HEK293 (cell line): ENCODE measurements around the gene C3orf20.

Source experiments
- ZNF654 ChIP-seq: fragments of 450-650 bp; formaldehyde crosslinking; IDR thresholded peaks from 2 replicates; pipeline ENCODE4 v1.5.1; 2016; ENCODE audit warnings: low read depth, missing biosample characterization, missing genetic modification characterization
- ZNF670 ChIP-seq: fragments of 450-650 bp; formaldehyde crosslinking; IDR thresholded peaks from 2 replicates; pipeline ENCODE4 v1.5.1; 2016; ENCODE audit warnings: missing biosample characterization, missing genetic modification characterization, low read depth
- TF ChIP-seq, protein P1 (sequence below): fragments of 450-650 bp; formaldehyde crosslinking; IDR thresholded peaks from 2 replicates; pipeline ENCODE4 v1.5.1; 2016; ENCODE audit warnings: missing biosample characterization, missing genetic modification characterization

DNA sequence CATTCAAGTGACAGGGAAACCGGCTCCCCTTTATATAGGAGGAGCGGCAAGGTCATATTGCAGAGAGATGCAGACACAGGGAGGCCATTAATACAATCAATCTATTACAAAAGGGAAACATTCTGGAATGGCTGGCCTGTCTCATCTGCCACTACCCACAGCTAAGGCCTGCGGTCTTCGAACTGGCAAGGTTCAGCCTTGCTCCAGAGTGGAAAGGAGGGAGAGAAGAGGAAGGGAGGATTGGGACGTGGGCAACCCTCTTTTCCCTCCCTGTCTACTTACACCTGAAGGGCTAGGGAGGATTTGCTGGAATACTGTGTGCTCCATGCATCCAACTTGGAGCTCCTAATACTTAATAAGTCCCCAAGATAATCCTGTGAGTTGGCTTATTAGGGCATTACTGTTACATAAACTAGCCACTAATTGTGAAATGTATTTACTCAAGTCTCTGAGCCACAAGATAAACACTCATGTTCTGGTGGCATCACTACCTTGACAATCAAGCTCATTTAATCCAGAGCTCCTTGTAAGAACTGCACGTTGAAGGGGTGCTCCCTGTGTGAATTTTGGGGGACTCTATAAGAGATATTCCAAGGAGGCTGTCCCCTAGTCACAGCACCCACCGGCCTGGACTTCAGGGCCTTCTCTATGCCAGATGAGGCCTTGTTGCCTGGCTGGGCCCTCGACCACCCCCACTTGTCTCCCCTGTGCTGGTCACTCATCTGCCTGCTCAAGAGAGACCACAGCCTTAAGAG is 43.1 kb upstream of the C3orf20 start:
- TF ChIP-seq ZNF670: no peak
- no peak for TF ChIP-seq ZNF654 (tag by site-specific recombination)
- TF ChIP-seq, protein P1, sequence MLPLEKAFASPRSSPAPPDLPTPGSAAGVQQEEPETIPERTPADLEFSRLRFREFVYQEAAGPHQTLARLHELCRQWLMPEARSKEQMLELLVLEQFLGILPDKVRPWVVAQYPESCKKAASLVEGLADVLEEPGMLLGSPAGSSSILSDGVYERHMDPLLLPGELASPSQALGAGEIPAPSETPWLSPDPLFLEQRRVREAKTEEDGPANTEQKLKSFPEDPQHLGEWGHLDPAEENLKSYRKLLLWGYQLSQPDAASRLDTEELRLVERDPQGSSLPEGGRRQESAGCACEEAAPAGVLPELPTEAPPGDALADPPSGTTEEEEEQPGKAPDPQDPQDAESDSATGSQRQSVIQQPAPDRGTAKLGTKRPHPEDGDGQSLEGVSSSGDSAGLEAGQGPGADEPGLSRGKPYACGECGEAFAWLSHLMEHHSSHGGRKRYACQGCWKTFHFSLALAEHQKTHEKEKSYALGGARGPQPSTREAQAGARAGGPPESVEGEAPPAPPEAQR (tag by site-specific recombination): no peak
